AG09319 (cell line): Measurements from ENCODE around the gene CFAP100.
A peak's percentile ranks its signal among the peaks of the same experiment; 100 is the strongest.

Experiments
- DNase-seq: peaks from one replicate; pipeline ENCODE4 v3.0.0-alpha.2; 2010; ENCODE audit warnings: low read depth; ENCODE audit errors: extremely low read depth
- TF ChIP-seq, protein P1 (sequence below): IDR thresholded peaks from 2 replicates; pipeline ENCODE4 v1.5.1; 2011; ENCODE audit warnings: low read depth, mild to moderate bottlenecking, inconsistent platforms, low read length, moderate library complexity

Gene CFAP100

DNA sequence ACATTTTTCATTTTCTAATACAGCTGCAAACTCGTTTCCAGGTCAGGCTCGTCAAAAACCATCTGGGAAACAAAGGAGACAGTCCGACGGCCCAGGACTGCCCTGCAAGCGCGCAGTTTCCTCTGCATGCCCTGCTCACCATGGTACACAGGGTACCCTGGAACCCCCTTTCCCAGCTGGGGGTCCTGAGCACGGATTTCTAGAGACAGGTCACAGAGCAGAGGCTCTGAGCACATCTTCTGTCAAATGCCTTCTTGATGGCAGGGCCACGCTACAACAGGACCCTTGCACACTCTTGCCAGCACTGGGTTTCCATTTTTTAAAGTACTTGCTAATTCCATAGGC is 72.9 kb downstream of the CFAP100 start:
- TF ChIP-seq, protein P1, sequence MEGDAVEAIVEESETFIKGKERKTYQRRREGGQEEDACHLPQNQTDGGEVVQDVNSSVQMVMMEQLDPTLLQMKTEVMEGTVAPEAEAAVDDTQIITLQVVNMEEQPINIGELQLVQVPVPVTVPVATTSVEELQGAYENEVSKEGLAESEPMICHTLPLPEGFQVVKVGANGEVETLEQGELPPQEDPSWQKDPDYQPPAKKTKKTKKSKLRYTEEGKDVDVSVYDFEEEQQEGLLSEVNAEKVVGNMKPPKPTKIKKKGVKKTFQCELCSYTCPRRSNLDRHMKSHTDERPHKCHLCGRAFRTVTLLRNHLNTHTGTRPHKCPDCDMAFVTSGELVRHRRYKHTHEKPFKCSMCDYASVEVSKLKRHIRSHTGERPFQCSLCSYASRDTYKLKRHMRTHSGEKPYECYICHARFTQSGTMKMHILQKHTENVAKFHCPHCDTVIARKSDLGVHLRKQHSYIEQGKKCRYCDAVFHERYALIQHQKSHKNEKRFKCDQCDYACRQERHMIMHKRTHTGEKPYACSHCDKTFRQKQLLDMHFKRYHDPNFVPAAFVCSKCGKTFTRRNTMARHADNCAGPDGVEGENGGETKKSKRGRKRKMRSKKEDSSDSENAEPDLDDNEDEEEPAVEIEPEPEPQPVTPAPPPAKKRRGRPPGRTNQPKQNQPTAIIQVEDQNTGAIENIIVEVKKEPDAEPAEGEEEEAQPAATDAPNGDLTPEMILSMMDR = no peak

DNA sequence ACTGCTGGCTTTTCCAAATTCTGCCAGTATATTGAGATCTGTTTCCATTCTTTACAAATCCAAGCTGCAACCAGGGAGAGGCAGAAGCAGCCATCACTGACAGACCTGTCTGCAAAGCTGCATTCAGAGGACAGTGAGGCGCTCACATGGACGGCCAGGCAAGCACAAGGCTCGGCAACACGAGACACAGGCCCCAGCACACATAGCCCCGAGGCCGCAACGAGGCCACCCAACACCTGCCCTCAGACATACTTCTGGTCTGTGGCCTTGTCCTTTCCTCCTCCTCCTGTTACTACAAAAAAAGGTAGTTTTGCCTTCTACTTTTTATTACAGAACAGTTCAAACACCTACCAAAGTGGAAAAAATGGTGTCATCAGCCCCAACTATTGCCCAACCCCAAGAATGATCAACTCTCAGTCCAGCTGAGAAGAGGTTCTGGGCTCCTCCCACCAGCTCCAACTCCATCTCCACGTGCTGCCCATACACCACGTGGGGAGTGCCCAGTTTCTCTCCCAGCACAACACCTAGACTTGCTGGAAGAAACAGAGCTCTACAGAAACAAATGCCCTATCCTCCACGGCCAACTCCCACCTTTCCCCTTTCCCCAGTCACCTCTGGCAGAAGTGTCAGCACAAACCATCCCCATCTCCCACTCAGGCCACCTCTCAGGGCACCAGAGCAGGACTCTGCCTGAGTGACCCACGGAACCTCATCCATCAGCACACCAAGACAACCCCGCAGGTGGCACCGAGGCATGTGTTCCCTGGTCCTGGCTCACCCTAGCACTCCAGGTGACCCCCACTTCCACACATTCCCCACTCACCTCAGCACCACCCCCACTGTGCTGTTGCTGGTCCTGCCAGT is 73.6 kb downstream of the CFAP100 start:
- no peak for DNase-seq
- TF ChIP-seq, protein P1 = no peak

More for the DNA sequence above, 72.9 kb downstream of the CFAP100 start:
- DNase-seq = no peak

DNA sequence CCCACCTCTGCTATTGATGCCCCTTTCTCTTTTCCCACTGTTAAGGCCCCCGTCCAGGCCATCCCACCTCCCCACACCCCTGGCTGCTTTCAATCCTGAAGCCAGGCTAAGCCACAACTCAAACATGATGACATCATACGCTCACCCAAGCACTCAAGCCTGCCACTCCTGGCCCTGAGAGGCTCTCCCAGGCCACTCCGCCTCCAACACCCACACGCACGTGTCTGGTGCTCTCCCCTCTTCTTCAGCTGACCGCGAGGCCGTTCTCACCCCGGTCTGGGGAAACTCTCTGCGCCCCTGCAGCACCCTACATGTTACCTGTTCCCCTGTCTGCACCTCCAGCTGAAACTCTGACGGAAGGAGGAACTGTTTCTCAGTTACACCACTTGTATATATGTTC is 74.8 kb downstream of the CFAP100 start:
- TF ChIP-seq, protein P1 = no peak
- DNase-seq = no peak

DNA sequence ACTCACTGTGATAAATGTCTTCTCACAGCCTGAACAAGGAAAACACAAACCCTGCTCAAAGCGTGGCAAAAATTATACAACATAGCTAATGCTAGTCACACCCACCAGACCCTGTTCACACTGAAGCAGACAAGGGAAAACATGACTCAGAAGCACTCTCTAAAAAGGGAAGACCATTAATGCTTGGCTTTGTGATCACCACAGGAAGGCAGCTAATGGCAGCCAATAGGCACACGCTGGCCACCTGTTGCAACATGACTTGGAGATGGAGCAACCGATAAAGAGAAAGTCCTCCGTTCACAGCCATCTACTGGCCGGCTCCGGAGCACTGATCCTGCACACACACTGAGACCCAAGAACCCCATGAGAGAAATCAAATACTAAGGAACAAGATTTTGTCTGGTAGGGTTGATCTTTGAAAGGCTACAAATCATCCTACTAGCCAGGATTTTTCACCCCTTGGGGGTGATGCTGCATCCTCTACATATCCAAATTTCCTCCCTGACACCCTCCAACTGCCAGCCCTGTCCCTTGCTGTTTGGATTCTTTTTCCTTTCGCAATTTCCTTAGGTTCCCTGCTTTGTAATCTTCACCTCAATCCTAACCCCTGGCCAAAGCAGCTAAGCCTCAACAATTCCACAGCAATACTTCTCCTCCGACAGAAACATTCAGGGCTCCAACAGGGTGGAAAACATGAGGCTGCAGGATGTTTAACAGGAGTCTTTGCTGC is 77.7 kb downstream of the CFAP100 start:
- TF ChIP-seq, protein P1 = peak; percentile 17
- DNase-seq = peak; percentile 76

DNA sequence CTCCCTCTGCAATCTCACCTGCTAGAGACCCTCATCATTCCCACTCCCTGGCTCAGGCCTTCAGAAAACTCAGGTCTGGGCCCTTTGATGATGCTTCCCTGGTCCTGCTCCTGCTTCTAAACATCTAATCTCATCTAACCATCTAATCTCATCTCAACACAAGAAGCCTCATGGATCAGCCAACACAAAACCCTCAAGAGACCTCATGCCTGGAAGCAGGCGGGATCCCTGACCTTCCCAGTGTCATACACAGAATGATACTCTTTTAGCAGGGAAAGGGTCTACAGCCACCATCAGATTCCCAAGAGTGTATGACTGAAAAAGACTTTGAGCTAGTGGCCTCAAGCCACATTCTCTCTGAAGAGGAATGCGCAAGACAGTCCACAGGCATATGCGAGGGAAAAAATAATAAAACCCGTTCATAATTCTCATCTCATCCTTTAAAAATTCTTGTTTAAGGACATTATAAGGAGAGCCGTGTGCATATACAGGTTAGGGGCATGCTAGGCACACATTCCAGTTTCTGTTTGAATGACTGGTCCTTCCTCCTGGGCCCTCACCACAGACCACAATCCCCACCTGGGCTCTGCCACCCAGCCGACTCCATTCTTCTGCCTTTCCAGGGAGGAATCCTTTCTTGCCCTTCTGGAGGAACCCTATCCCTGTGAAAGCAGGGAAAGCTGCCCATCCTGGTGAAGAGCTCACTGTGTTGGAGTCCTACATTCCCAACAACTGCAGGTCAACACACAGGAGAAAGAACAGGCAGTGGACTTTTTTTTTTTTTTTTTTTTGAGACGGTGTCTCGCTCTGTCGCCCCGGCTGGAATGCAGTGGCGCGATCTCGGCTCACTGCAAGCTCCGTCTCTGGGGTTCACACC is 78.8 kb downstream of the CFAP100 start:
- no peak for DNase-seq
- TF ChIP-seq, protein P1 = no peak

DNA sequence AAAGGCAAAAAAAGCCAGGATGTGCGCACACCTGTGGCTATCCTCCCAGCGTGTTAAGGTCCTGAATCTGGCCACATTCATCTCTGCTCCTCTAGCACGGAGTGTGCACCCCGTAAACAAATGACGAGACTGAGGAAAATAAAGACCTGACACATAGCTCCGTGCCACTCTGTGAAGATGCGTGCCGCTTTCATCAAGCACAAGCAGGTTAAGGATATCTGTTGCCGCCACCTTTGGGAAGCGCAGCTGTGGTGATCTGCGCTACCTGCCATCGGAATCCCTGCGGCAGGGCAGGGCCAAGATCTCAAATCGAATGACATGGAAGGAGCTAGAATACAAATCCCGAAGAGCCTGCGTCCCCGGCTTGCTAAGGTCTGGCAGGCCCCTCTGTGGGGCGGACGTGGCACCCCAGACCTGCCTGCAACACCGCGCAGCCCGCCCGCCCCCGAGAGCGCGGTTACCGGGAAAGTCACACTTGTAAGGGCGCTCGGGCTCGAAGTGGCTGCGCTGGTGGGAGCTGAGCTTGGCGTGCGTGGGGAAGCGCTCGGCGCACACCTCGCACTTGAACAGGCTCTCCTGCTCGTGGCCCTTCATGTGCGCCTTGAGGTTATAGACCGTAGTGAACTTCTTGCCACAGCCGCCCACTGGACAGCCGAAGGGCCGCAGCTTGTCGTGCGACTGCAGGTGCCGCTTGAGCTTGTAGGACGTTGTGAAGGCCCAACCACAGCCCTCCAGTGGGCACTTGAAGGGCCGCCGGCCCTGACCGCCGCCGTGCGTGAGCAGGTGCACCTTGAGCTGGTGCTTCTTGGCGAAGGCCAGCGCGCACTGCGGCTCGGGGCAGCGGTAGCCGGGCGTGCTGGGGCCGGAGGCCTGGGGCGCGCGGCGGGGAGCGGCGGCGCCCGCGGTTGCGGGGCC is 80.0 kb downstream of the CFAP100 start:
- TF ChIP-seq, protein P1 = no peak

More for the DNA sequence above, 80.0 kb downstream of the CFAP100 start:
- DNase-seq = no peak
